ENCODE data around the gene VRK1. TPM values are rescaled to one million over a fixed set of nuclear protein-coding genes. Genes with fewer than 3 reads are reported as not detected.

VRK1 gene
- total and polyA plus RNA-seq, 10 of the 15 experiments (the other 5 are each of a cell fraction or from before 2014, with no cell fraction given), result 50.9 to 137 (median 84.7) TPM

- RAD21 ChIA-PET (ENCODE audit: unreplicated experiment), result interaction anchor here (0.7 to 1.7 kb wide), 3 partner anchors 9 to 65 kb away, joined by 3 to 7 read pairs (median 3); no protein-coding TSS in a partner anchor
- no peaks in the 10 kb centered on the region for H3K9me3 ChIP-seq (replicated peaks; ENCODE audit: control insufficient read depth, insufficient read depth, low read length)
- DNase-seq (ENCODE audit: low read depth, low spot score), result no peak
- no peaks in the 10 kb centered on the region for H3K27me3 ChIP-seq (replicated peaks in 1 of 2; ENCODE audit: control insufficient read depth in 2 of 2, insufficient read depth in 2 of 2, low read length in 1 of 2)
- TF ChIP-seq MYC (IDR thresholded peaks at IDR 0.05; ENCODE audit: insufficient read depth, insufficient read length, insufficient replicate concordance, low read length, severe bottlenecking) (no peak), SIX5 (IDR thresholded peaks at IDR 0.05; ENCODE audit: low read depth, low read length, severe bottlenecking) (no peak), ZBTB33 (IDR thresholded peaks at IDR 0.05) (no peak), ZSCAN29 (IDR thresholded peaks at IDR 0.05) (no peak), SUZ12 (IDR thresholded peaks at IDR 0.05; ENCODE audit: unreplicated experiment) (no peak), STAT1 (conservative IDR thresholded peaks at IDR 0.05) (no peak), CHD1 (IDR thresholded peaks at IDR 0.05; ENCODE audit: low read depth, low read length) (no peak), SMAD5 (IDR thresholded peaks at IDR 0.05; ENCODE audit: low read depth) (no peak), SMC3 (IDR thresholded peaks at IDR 0.05; ENCODE audit: borderline replicate concordance, low read length) (no peak)
- H3K27ac ChIP-seq (ENCODE audit: control insufficient read depth, insufficient read depth), result no peak overlapping the region
- no peak for FAIRE-seq
- H3K79me2 ChIP-seq (ENCODE audit: control insufficient read depth, insufficient read depth, low read length), result no peaks in the 10 kb centered on the region
- POLR2A ChIA-PET, result interaction anchor here (0.6 kb wide), 1 partner anchor 74 kb away, joined by 4 read pairs; no protein-coding TSS in a partner anchor
- no peak overlapping the region for H3K4me2 ChIP-seq (ENCODE audit: control insufficient read depth, insufficient read depth)
- SMC1A ChIA-PET (ENCODE audit: uncharacterized antibody, unreplicated experiment), result interaction anchor here (1.0 to 3.8 kb wide), 5 partner anchors 9 to 139 kb away, joined by 3 to 18 read pairs (median 4); no protein-coding TSS in a partner anchor
- no peak overlapping the region for H2AFZ ChIP-seq (ENCODE audit: control insufficient read depth, low read depth, low read length)
- intact Hi-C loops (cut with micrococcal nuclease; ENCODE audit: unreplicated experiment), result no loop called here
- H3K4me3 ChIP-seq, result no peak overlapping the region
- CTCF ChIA-PET, result interaction anchor here (0.7 to 3.3 kb wide), 5 partner anchors 9 to 64 kb away, joined by 3 to 28 read pairs (median 4); partner anchors contain the start of gene VRK1
- no peaks in the 10 kb centered on the region for H4K20me1 ChIP-seq (ENCODE audit: control insufficient read depth, insufficient read depth)
- in situ Hi-C loops (cut with MboI), result no loop called here
- H3K9ac ChIP-seq (ENCODE audit: control insufficient read depth, insufficient read depth, low read length), result no peak overlapping the region
- H3K4me1 ChIP-seq (ENCODE audit: control insufficient read depth, insufficient read depth, low read length), result no peaks in the 10 kb centered on the region
- no peak for ATAC-seq
- H3K36me3 ChIP-seq (ENCODE audit: control insufficient read depth in 2 of 2, insufficient read depth in 2 of 2, low read length in 1 of 2), result peaks cover 0 to 4% of the 10 kb centered on the region in 2 experiments; a peak in 3 of 4 replicates
- 99% methylated on average over 4 of the region's 5 CpGs for WGBS (ENCODE audit: insufficient coverage, insufficient replicate concordance, low lambda C conversion rate, missing lambda C conversion rate)
- BruUV-seq (replicated peaks), result no TSS peak
These were observed 64.6 kb downstream of the VRK1 start for GRCh38 chr14:96861568-96862310.

Data from GM12878 (cell line).